Stimulated activated CD4-positive, alpha-beta T cell treated with anti-CD3 and anti-CD28 coated beads, TNF-alpha, amount 100 ng/mL, for 24 hours (primary cell): Measurements from ENCODE around the gene PARP1.

ENCODE experiments used
- DNase-seq, 3 experiments: peaks; one replicate each; pipeline ENCODE4 v3.0.0-alpha.2; 2020; ENCODE audit warnings: low read depth in 3 of 3

The PARP1 gene

GRCh38 chr1:226381226-226381998, 26.5 kb downstream of the PARP1 start:
- DNase-seq, result no peak

GRCh38 chr1:226378071-226378470, 29.8 kb downstream of the PARP1 start:
- no peak for DNase-seq

GRCh38 chr1:226376300-226376699, 31.6 kb downstream of the PARP1 start:
- no peak for DNase-seq

- DNase-seq, result no peak
These were observed 34.5 kb downstream of the PARP1 start for GRCh38 chr1:226373376-226373775.

- DNase-seq, result no peak
These were observed 35.0 kb downstream of the PARP1 start for GRCh38 chr1:226372885-226373284.

- DNase-seq, result no peak
These were observed 35.9 kb downstream of the PARP1 start for GRCh38 chr1:226371866-226372490.

GRCh38 chr1:226371027-226371694, 36.7 kb downstream of the PARP1 start:
- DNase-seq, result no peak

GRCh38 chr1:226370144-226370923, 37.6 kb downstream of the PARP1 start:
- DNase-seq, result no peak

GRCh38 chr1:226369110-226369509, 38.8 kb downstream of the PARP1 start:
- DNase-seq, result no peak

- DNase-seq, result no peak
These were observed 41.6 kb downstream of the PARP1 start for GRCh38 chr1:226366290-226366689.

- no peak for DNase-seq
These were observed 42.1 kb downstream of the PARP1 start for GRCh38 chr1:226365831-226366231.

GRCh38 chr1:226364901-226365565, 42.9 kb downstream of the PARP1 start:
- no peak for DNase-seq

GRCh38 chr1:226364514-226364899, 43.4 kb downstream of the PARP1 start:
- no peak for DNase-seq

GRCh38 chr1:226363801-226364513, 43.9 kb downstream of the PARP1 start:
- DNase-seq, result no peak

- no peak for DNase-seq
These were observed 44.9 kb downstream of the PARP1 start for GRCh38 chr1:226362891-226363447.

- DNase-seq, result no peak
These were observed 45.5 kb downstream of the PARP1 start for GRCh38 chr1:226362361-226362760.

GRCh38 chr1:226360106-226360746, 47.7 kb downstream of the PARP1 start:
- DNase-seq, result no peak

GRCh38 chr1:226357416-226357815, 50.5 kb downstream of the PARP1 start:
- no peak for DNase-seq

- no peak for DNase-seq
These were observed 52.0 kb downstream of the PARP1 start for GRCh38 chr1:226355669-226356551.
